ENCODE data around the gene CREB3L2.

- TF ChIP-seq POLR2A (IDR thresholded peaks at IDR 0.05) (no peak), CTCF (IDR thresholded peaks at IDR 0.05) (no peak), POLR2AphosphoS5 (IDR thresholded peaks at IDR 0.05) (no peak)
Measured at GRCh38 chr7:137928626-137929025, 73.3 kb downstream of the CREB3L2 start.
